GM21423 (cell line): ENCODE measurements around the gene OPHN1.

Experiments
- ATAC-seq: cut with Tn5 transposase; IDR thresholded peaks from one replicate; pipeline ENCODE4 v1.9.1; 2021; ENCODE audit warnings: mild to moderate bottlenecking, moderate library complexity; ENCODE audit not compliant: unreplicated experiment

OPHN1 gene

GRCh38 chrX:68254738-68255645 is 178.3 kb downstream of the OPHN1 start:
- no peak for ATAC-seq

- no peak for ATAC-seq
Observed at GRCh38 chrX:68252664-68253063, 180.6 kb downstream of the OPHN1 start.

GRCh38 chrX:68249903-68250302 is 183.4 kb downstream of the OPHN1 start:
- ATAC-seq = no peak

- no peak for ATAC-seq
Observed at GRCh38 chrX:68249401-68249831, 183.9 kb downstream of the OPHN1 start.

- ATAC-seq = no peak
Observed at GRCh38 chrX:68238568-68238967, 194.7 kb downstream of the OPHN1 start.

GRCh38 chrX:68234171-68234910 is 199.0 kb downstream of the OPHN1 start:
- ATAC-seq = no peak

- ATAC-seq = no peak
Observed at GRCh38 chrX:68232206-68232605, 201.1 kb downstream of the OPHN1 start.

- no peak for ATAC-seq
Observed at GRCh38 chrX:68209008-68209407, 224.3 kb downstream of the OPHN1 start.

- peak; percentile 53 for ATAC-seq
Observed at GRCh38 chrX:68204521-68205038, 228.7 kb downstream of the OPHN1 start.

- ATAC-seq = peak; percentile 86
Observed at GRCh38 chrX:68203646-68204045, 229.6 kb downstream of the OPHN1 start.

GRCh38 chrX:68203211-68203610 is 230.1 kb downstream of the OPHN1 start:
- peak; percentile 20 for ATAC-seq

- no peak for ATAC-seq
Observed at GRCh38 chrX:68199062-68199848, 234.0 kb downstream of the OPHN1 start.

GRCh38 chrX:68196939-68197791 is 236.1 kb downstream of the OPHN1 start:
- ATAC-seq = peak; percentile 80

GRCh38 chrX:68195561-68195960 is 237.7 kb downstream of the OPHN1 start:
- ATAC-seq = no peak

GRCh38 chrX:68193786-68194185 is 239.5 kb downstream of the OPHN1 start:
- no peak for ATAC-seq

GRCh38 chrX:68193234-68193633 is 240.1 kb downstream of the OPHN1 start:
- no peak for ATAC-seq

GRCh38 chrX:68190799-68191198 is 242.5 kb downstream of the OPHN1 start:
- ATAC-seq = no peak

GRCh38 chrX:68186552-68187262 is 246.6 kb downstream of the OPHN1 start:
- no peak for ATAC-seq

- ATAC-seq = no peak
Observed at GRCh38 chrX:68185161-68185560, 248.1 kb downstream of the OPHN1 start.
